ENCODE results near the gene CD44.

DNA sequence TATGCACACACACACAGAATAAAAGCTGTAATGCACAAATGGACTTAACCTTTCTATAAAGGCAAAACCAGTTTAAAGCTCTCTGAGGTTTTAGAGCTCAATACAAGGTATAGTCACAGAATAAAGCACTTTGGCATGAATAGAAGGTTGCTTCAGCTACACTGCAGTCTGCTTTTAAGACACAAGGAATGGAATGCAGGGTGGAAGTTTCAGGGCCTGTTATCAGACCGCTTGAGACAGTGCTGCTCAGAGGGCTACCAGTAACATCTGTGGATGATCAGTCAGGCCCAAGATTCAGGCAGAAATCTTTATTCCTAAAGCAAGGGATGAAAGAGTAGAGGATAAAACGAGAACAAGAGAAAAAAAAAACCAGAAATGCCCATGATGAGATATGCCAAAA lies 46.7 kb downstream of the CD44 start:
- TF ChIP-seq, protein P1, sequence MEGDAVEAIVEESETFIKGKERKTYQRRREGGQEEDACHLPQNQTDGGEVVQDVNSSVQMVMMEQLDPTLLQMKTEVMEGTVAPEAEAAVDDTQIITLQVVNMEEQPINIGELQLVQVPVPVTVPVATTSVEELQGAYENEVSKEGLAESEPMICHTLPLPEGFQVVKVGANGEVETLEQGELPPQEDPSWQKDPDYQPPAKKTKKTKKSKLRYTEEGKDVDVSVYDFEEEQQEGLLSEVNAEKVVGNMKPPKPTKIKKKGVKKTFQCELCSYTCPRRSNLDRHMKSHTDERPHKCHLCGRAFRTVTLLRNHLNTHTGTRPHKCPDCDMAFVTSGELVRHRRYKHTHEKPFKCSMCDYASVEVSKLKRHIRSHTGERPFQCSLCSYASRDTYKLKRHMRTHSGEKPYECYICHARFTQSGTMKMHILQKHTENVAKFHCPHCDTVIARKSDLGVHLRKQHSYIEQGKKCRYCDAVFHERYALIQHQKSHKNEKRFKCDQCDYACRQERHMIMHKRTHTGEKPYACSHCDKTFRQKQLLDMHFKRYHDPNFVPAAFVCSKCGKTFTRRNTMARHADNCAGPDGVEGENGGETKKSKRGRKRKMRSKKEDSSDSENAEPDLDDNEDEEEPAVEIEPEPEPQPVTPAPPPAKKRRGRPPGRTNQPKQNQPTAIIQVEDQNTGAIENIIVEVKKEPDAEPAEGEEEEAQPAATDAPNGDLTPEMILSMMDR (IDR thresholded peaks at IDR 0.05), result no peak
- TF ChIP-seq EP300 (IDR thresholded peaks at IDR 0.05) (no peak), POLR2A (IDR thresholded peaks at IDR 0.05) (no peak)

All from ovary (tissue), 3 donors.